Ascending aorta (tissue), 2 donors: ENCODE data around the gene AGBL5. TPM values are rescaled to one million over a fixed set of nuclear protein-coding genes. Genes with fewer than 3 reads are reported as not detected.

Source experiments
- DNase-seq, 2 donors: peaks; one replicate each; pipeline ENCODE4 v3.0.0-alpha.2; 2019; ENCODE audit warnings: low spot score in 2 of 2
- H3K27ac ChIP-seq, 2 donors: fragments of 200-600 bp; sonication (generic); one replicate each; pipeline ENCODE4 v1.5.1; 2016 to 2017; ENCODE audit warnings: mild to moderate bottlenecking in 1 of 2
- H3K27me3 ChIP-seq: fragments of 200-600 bp; sonication (generic); one replicate; pipeline ENCODE4 v1.5.1; 2017
- H3K36me3 ChIP-seq, 2 donors: fragments of 200-600 bp; sonication (generic); one replicate each; pipeline ENCODE4 v1.5.1; 2016
- H3K4me1 ChIP-seq, 2 donors: fragments of 200-600 bp; sonication (generic); one replicate each; pipeline ENCODE4 v1.5.1; 2016 to 2017; ENCODE audit warnings: mild to moderate bottlenecking in 1 of 2
- H3K4me3 ChIP-seq, 2 donors: fragments of 200-600 bp; sonication (generic); one replicate each; pipeline ENCODE4 v1.5.1; 2016 to 2017; ENCODE audit warnings: mild to moderate bottlenecking in 1 of 2
- H3K9me3 ChIP-seq, 2 donors: fragments of 200-600 bp; sonication (generic); one replicate each; pipeline ENCODE4 v1.5.1; 2016
- CTCF ChIP-seq, 3 experiments: fragments of 200-600 bp in 2 of 3; fragments of 450-650 bp in 1 of 3; sonication (generic) in 2 of 3; IDR thresholded peaks; one replicate each; pipeline ENCODE4 v1.5.1; 2016 to 2019; ENCODE audit warnings: antibody characterized with exemption in 3 of 3, mild to moderate bottlenecking in 1 of 3, moderate library complexity in 1 of 3
- intact Hi-C: fragments of 100-400 bp; cut with DNase I; formaldehyde crosslinking; loops from one replicate; pipeline ENCODE4 v1.15.1; 2023
- total RNA-seq: library from RNA; depleted of rRNA; stranded (reverse); fragments of >200 nt; gene quantifications from one replicate; pipeline ENCODE4 v1.1.0, GENCODE V29; 2016

AGBL5 gene
- total RNA-seq, 1 donor from 2014 or later, result 2.1 TPM

- intact Hi-C loops, result no loop called here
- H3K27me3 ChIP-seq, result no peaks in the 10 kb centered on the region
- H3K27ac ChIP-seq, result no peak overlapping the region
- H3K4me3 ChIP-seq, result no peak overlapping the region
- no peak for TF ChIP-seq CTCF (IDR thresholded peaks at IDR 0.05)
- peaks cover 0 to 2% of the 10 kb centered on the region in 2 donors for H3K4me1 ChIP-seq
- H3K36me3 ChIP-seq, result peaks cover 31 to 32% of the 10 kb centered on the region in 2 donors
- no peak for DNase-seq
- no peaks in the 10 kb centered on the region for H3K9me3 ChIP-seq
These were observed 8.4 kb upstream of the AGBL5 start for GRCh38 chr2:27042985-27043634.

DNA sequence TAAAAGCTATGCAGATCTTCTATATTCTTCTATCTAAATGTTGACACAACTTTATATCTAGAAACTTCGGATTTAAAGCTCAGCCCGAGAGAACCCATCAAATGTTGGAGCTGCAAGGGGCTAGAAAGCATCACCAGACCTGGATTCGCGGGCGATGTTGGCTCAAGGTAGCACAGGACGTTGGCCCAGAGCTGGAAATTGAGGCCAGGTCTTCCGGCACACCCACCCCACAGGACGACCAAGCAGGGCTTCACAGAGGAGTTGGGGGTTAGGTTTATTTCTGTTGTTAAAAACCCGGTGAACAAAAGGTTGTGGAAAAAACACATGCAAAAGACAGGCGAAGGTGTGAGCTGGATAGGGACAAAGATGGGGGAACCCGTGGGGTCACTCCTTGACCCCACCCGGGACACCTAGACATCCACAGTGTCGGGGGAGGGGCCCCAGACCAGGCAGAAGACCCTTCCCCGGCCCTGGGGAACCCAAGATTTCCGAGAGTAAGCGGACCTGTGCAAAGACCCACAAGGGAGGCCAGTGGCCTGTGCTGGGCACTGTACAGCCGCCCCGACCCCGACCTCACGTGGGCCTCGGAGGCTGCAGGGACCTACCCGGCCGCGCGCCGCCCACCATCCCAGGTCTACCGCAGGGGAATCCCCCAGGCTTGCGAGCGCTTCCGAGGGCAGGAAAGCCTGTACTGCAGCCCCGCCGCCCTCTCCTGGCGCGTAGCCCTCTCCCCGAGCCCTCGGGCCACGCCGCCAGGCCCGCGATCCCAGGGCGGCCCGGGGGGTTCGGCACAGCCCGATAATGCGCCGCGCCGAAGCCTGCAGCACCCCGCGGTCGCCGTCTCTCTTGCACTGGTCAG lies 1.8 kb upstream of the AGBL5 start:
- peaks cover 0 to 4% of the 10 kb centered on the region in 2 donors for H3K4me1 ChIP-seq
- TF ChIP-seq CTCF (IDR thresholded peaks at IDR 0.05), result no peak
- H3K27me3 ChIP-seq, result no peaks in the 10 kb centered on the region
- H3K27ac ChIP-seq, result peak overlapping the region; percentile 85 to 93
- DNase-seq, result peak in 1 of 2 donors; percentile 73
- H3K36me3 ChIP-seq, result peaks cover 2 to 9% of the 10 kb centered on the region in 2 donors
- no peaks in the 10 kb centered on the region for H3K9me3 ChIP-seq
- peak overlapping the region; percentile 71 to 85 for H3K4me3 ChIP-seq
- intact Hi-C loops, result loop anchor here (1.0 to 2.0 kb wide), 4 partner anchors 16 to 37 kb away; partner anchors contain the start of genes EMILIN1 and KHK

DNA sequence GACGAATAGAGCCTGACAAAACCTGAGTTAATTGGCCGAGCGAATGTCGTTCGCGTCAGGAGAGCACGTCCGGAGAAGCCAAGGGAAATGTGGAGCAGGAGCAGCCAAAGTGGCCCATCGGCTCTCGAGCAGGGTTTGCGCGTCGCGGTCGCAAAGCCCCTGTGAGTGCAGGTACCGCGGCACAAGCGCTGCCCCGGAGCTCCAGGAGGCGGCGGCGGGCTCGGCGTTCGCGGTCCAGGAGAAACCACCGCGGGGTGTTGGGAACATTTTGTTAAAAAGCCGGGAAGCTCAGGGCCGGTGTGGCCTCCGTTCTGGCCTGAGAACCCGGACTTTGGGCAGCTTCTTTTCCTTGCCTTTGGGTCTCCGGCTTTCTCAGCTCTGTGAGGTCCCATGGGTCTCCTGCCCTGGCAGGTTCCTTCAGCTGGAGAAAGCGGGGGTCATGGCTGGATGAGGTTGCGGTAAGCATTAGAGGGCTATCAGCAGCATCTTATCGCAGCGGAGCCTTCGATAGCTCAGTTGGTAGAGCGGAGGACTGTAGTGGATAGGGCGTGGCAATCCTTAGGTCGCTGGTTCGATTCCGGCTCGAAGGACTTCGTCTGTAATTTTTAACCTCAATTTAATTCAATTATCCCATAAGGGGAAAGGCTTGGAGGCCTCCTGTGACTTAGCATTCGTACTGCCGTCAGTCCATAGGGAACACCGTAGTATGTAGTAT lies 1.0 kb upstream of the AGBL5 start:
- TF ChIP-seq CTCF (IDR thresholded peaks at IDR 0.05), result peak; percentile 51 to 64 (median 55)
- Histone ChIP-seq H3K36me3 (peaks cover 10 to 17% of the 10 kb centered on the region in 2 donors), H3K9me3 (no peaks in the 10 kb centered on the region), H3K4me1 (peaks cover 0 to 4% of the 10 kb centered on the region in 2 donors), H3K27me3 (no peaks in the 10 kb centered on the region), H3K4me3 (peak overlapping the region; percentile 71 to 85), H3K27ac (peak overlapping the region; percentile 85 to 93)
- intact Hi-C loops, result loop anchor here (1.0 to 2.0 kb wide), 4 partner anchors 17 to 36 kb away; partner anchors contain the start of genes EMILIN1 and KHK
- DNase-seq, result peak; percentile 72 to 96

DNA sequence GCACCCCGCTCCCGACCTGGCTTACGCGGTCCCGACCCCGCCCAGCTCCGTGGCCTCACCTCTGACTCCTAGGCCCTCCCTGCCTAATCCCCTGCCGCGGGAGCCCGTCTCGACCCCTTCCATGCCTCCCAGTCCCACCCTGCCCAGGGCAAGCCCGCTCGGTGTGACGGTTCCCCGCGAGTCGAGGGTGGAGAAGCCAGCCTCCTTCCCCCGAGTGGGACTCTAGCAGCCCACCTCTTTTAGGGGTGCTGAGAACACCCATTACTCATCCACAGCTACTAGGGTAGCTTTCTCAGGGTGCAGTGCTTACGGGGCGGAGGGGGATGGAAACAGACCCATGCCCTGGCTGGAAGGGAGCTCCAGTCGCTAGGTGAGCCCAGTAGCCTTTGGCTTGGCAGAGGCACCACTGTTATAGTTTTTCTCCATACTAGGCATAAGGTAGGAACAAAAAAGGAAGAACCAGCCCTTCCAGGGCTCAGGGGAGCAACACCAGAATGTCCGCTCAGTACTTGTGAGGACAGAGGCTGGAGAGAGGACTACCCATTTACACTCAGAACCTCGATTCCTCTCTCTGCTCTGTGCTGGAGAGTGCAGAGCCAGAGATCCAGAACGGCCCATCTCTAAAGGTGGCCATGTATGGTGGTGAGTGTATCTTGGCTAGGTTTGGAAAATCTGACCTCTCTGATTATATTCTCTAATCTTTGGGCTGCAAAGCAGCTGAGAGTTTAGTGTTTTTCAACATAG lies 606 bp downstream of the AGBL5 start:
- intact Hi-C loops, result loop anchor here (2.0 kb wide), 1 partner anchor 27 kb away; the partner anchor contains the start of gene EMILIN1
- peak in 1 of 2 donors; percentile 72 for DNase-seq
- H3K36me3 ChIP-seq, result peaks cover 24 to 34% of the 10 kb centered on the region in 2 donors
- peaks cover 0 to 4% of the 10 kb centered on the region in 2 donors for H3K4me1 ChIP-seq
- no peaks in the 10 kb centered on the region for H3K9me3 ChIP-seq
- no peaks in the 10 kb centered on the region for H3K27me3 ChIP-seq
- no peak for TF ChIP-seq CTCF (IDR thresholded peaks at IDR 0.05)
- H3K27ac ChIP-seq, result peak overlapping the region; percentile 85 to 93
- H3K4me3 ChIP-seq, result peak overlapping the region; percentile 71 to 85

- peaks cover 29 to 41% of the 10 kb centered on the region in 2 donors for H3K36me3 ChIP-seq
- H3K4me3 ChIP-seq, result no peak overlapping the region
- intact Hi-C loops, result no loop called here
- no peaks in the 10 kb centered on the region for H3K9me3 ChIP-seq
- peaks cover 0 to 4% of the 10 kb centered on the region in 2 donors for H3K4me1 ChIP-seq
- no peak overlapping the region for H3K27ac ChIP-seq
- H3K27me3 ChIP-seq, result no peaks in the 10 kb centered on the region
- DNase-seq, result no peak
- no peak for TF ChIP-seq CTCF (IDR thresholded peaks at IDR 0.05)
These were observed 1.9 kb downstream of the AGBL5 start for GRCh38 chr2:27053321-27053720.
